ENCODE results near the gene C4BPB. TPM values are rescaled to one million over a fixed set of nuclear protein-coding genes. Genes with fewer than 3 reads are reported as not detected.

Gene C4BPB
- total and polyA plus RNA-seq, 2 of the 13 experiments (the other 11 are each of a cell fraction or from before 2014, with no cell fraction given) = 155 to 266 TPM

DNA sequence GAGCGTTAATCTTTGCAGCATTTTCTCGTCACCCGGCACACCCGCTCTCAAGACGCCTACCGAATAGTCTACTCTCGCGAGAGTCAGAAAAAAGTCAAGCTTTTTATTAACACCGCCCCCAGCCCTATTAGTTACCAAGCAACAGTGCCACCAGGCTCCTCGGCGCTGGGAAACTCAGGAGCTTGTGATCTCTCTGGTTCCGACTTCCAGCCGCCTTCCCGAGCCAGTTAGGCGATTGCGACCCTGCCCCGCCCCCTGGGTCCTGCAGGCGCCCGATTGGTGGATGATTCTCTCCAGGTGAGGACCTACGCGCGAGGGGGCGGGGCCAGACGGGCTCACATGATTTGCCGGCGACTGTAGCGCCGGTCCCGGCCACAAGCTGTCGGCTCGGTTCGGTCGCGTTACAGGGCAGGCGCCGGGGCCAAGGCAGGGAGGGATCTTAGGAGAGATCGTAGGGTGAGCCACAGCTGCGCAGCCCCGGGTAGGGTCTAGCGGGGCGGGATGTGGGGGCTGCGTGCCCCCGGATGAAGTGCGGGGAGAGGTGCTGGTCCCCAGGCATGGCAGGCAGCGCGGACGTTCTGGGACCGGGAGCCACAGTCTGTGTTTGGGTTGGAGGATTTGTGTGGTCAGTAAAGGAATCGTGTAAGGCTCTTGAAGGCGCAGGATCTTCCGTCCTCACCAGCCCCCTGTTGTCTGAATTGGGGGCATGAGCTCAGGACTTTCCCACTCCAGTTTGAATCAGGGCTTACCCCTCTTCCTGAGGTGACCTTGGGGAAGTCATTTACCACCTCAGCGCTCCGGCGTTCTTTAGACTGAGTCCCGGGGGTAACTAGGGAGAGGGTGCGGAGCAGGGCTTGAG lies 35.5 kb upstream of the C4BPB start, which contains the start of gene PFKFB2 (continued):
- TF ChIP-seq, protein P1, sequence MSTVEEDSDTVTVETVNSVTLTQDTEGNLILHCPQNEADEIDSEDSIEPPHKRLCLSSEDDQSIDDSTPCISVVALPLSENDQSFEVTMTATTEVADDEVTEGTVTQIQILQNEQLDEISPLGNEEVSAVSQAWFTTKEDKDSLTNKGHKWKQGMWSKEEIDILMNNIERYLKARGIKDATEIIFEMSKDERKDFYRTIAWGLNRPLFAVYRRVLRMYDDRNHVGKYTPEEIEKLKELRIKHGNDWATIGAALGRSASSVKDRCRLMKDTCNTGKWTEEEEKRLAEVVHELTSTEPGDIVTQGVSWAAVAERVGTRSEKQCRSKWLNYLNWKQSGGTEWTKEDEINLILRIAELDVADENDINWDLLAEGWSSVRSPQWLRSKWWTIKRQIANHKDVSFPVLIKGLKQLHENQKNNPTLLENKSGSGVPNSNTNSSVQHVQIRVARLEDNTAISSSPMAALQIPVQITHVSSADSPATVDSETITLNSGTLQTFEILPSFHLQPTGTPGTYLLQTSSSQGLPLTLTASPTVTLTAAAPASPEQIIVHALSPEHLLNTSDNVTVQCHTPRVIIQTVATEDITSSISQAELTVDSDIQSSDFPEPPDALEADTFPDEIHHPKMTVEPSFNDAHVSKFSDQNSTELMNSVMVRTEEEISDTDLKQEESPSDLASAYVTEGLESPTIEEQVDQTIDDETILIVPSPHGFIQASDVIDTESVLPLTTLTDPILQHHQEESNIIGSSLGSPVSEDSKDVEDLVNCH (CRISPR knock-in tag; IDR thresholded peaks at IDR 0.05) = no peak
- TF ChIP-seq CEBPB (IDR thresholded peaks at IDR 0.05; ENCODE audit: borderline replicate concordance, low read depth, low read length) (no peak), PITX1 (CRISPR knock-in tag; IDR thresholded peaks at IDR 0.05) (no peak), BHLHE40 (IDR thresholded peaks at IDR 0.05; ENCODE audit: low read length) (0 out of 2 replicates have a peak, but pooled peaks have one; percentile 23), ZNF749 (CRISPR knock-in tag; IDR thresholded peaks at IDR 0.05; ENCODE audit: borderline replicate concordance) (no peak), ZFP36L2 (CRISPR knock-in tag; IDR thresholded peaks at IDR 0.05) (no peak), DR1 (CRISPR knock-in tag; IDR thresholded peaks at IDR 0.05) (peak; percentile 62; the same call in 1 of the 2 replicates), ZNF296 (CRISPR knock-in tag; conservative IDR thresholded peaks at IDR 0.05) (no peak), MTA1 (CRISPR knock-in tag; IDR thresholded peaks at IDR 0.05; ENCODE audit: borderline replicate concordance) (peak; percentile 67; the same call in 1 of the 2 replicates)
- TF ChIP-seq, protein P2, sequence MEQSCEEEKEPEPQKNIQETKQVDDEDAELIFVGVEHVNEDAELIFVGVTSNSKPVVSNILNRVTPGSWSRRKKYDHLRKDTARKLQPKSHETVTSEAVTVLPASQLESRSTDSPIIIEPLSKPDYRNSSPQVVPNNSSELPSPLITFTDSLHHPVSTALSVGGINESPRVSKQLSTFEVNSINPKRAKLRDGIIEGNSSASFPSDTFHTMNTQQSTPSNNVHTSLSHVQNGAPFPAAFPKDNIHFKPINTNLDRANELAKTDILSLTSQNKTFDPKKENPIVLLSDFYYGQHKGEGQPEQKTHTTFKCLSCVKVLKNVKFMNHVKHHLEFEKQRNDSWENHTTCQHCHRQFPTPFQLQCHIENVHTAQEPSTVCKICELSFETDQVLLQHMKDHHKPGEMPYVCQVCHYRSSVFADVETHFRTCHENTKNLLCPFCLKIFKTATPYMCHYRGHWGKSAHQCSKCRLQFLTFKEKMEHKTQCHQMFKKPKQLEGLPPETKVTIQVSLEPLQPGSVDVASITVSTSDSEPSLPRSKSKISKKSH (CRISPR knock-in tag; IDR thresholded peaks at IDR 0.05; ENCODE audit: borderline replicate concordance) = 0 out of 2 replicates have a peak, but pooled peaks have one; percentile 27
- TF ChIP-seq, protein P3, sequence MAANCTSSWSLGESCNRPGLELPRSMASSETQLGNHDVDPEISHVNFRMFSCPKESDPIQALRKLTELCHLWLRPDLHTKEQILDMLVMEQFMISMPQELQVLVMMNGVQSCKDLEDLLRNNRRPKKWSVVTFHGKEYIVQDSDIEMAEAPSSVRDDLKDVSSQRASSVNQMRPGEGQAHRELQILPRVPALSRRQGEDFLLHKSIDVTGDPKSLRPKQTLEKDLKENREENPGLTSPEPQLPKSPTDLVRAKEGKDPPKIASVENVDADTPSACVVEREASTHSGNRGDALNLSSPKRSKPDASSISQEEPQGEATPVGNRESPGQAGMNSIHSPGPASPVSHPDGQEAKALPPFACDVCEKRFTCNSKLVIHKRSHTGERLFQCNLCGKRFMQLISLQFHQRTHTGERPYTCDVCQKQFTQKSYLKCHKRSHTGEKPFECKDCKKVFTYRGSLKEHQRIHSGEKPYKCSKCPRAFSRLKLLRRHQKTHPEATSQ (CRISPR knock-in tag; IDR thresholded peaks at IDR 0.05; ENCODE audit: borderline replicate concordance) = no peak
- TF ChIP-seq, protein P4, sequence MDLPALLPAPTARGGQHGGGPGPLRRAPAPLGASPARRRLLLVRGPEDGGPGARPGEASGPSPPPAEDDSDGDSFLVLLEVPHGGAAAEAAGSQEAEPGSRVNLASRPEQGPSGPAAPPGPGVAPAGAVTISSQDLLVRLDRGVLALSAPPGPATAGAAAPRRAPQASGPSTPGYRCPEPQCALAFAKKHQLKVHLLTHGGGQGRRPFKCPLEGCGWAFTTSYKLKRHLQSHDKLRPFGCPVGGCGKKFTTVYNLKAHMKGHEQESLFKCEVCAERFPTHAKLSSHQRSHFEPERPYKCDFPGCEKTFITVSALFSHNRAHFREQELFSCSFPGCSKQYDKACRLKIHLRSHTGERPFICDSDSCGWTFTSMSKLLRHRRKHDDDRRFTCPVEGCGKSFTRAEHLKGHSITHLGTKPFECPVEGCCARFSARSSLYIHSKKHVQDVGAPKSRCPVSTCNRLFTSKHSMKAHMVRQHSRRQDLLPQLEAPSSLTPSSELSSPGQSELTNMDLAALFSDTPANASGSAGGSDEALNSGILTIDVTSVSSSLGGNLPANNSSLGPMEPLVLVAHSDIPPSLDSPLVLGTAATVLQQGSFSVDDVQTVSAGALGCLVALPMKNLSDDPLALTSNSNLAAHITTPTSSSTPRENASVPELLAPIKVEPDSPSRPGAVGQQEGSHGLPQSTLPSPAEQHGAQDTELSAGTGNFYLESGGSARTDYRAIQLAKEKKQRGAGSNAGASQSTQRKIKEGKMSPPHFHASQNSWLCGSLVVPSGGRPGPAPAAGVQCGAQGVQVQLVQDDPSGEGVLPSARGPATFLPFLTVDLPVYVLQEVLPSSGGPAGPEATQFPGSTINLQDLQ (CRISPR knock-in tag; IDR thresholded peaks at IDR 0.05) = no peak
- TF ChIP-seq, protein P5, sequence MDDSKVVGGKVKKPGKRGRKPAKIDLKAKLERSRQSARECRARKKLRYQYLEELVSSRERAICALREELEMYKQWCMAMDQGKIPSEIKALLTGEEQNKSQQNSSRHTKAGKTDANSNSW (CRISPR knock-in tag; IDR thresholded peaks at IDR 0.05; ENCODE audit: borderline replicate concordance) = no peak
- TF ChIP-seq, protein P6, sequence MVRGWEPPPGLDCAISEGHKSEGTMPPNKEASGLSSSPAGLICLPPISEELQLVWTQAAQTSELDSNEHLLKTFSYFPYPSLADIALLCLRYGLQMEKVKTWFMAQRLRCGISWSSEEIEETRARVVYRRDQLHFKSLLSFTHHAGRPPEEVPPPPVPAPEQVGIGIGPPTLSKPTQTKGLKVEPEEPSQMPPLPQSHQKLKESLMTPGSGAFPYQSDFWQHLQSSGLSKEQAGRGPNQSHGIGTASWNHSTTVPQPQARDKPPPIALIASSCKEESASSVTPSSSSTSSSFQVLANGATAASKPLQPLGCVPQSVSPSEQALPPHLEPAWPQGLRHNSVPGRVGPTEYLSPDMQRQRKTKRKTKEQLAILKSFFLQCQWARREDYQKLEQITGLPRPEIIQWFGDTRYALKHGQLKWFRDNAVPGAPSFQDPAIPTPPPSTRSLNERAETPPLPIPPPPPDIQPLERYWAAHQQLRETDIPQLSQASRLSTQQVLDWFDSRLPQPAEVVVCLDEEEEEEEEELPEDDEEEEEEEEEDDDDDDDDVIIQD (CRISPR knock-in tag; IDR thresholded peaks at IDR 0.05; ENCODE audit: low read depth) = peak; percentile 84
- TF ChIP-seq, protein P7, sequence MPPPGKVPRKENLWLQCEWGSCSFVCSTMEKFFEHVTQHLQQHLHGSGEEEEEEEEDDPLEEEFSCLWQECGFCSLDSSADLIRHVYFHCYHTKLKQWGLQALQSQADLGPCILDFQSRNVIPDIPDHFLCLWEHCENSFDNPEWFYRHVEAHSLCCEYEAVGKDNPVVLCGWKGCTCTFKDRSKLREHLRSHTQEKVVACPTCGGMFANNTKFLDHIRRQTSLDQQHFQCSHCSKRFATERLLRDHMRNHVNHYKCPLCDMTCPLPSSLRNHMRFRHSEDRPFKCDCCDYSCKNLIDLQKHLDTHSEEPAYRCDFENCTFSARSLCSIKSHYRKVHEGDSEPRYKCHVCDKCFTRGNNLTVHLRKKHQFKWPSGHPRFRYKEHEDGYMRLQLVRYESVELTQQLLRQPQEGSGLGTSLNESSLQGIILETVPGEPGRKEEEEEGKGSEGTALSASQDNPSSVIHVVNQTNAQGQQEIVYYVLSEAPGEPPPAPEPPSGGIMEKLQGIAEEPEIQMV (CRISPR knock-in tag; IDR thresholded peaks at IDR 0.05; ENCODE audit: low read depth) = peak; percentile 81; the same call in 1 of the 2 replicates
